Urinary bladder (tissue), 4 donors: ENCODE results near the gene KLK13. TPM values are rescaled to one million over a fixed set of nuclear protein-coding genes. Genes with fewer than 3 reads are reported as not detected.

ENCODE experiments used
- DNase-seq: peaks from one replicate; pipeline ENCODE4 v3.0.0-alpha.2; 2015; ENCODE audit errors: extremely low spot score
- H3K27ac ChIP-seq: one replicate; pipeline ENCODE4 v1.5.1; 2013; ENCODE audit warnings: low read depth, mild to moderate bottlenecking, moderate library complexity
- H3K36me3 ChIP-seq: one replicate; pipeline ENCODE4 v1.6.1; 2013; ENCODE audit warnings: mild to moderate bottlenecking, moderate library complexity; ENCODE audit not compliant: insufficient read depth
- H3K4me1 ChIP-seq: one replicate; pipeline ENCODE4 v1.6.1; 2013; ENCODE audit warnings: mild to moderate bottlenecking, moderate library complexity; ENCODE audit not compliant: insufficient read depth
- H3K4me3 ChIP-seq: one replicate; pipeline ENCODE4 v1.5.1; 2013; ENCODE audit warnings: low read depth, low read length
- WGBS: extraction: QIAGEN DNeasy Blood & Tissue Kit; methylation state at CpG from one replicate; pipeline ENCODE4 v1.1.7; 2013; 5-methylcytosine and 5-hydroxymethylcytosine counted together
- polyA plus RNA-seq: library from polyadenylated mRNA; stranded (reverse); fragments of 200-250 nt; gene quantifications from one replicate; pipeline ENCODE4 v1.2.3, GENCODE V29; 2013
- total RNA-seq: library from RNA; depleted of rRNA; stranded (reverse); fragments of >200 nt; gene quantifications from one replicate; pipeline ENCODE4 v1.2.3, GENCODE V29; 2014
- donor health status: healthy with polysubstance abuse.
- donor health status: healthy.

KLK13 gene
- total and polyA plus RNA-seq, 2 donors: 0.20 TPM; not detected in 1

GRCh38 chr19:51030631-51031030, 34.3 kb downstream of the KLK13 start:
- Histone ChIP-seq H3K36me3 (no peaks in the 10 kb centered on the region), H3K4me1 (no peaks in the 10 kb centered on the region), H3K4me3 (no peak overlapping the region), H3K27ac (no peak overlapping the region)
- WGBS: 77% methylated on average over 13 of the region's 13 CpGs
- DNase-seq: no peak

DNA sequence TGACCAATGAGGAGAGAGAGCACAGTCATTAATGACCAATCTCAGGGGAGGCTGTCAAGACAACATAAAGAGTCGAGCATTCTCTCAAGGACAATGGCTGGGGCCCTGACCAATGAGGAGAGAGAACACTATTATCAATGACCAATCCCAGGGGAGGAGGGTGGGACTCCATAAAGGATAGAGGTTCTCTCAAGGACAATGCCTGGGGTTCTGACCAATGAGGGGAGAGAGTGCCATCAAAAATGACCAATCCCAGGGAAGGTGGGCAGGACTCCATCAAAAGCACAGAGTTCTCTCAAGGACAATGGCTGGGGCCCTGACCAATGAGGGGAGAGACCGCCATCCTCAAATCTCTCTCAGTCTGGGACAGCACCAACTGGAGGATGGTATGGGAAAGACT, 35.2 kb downstream of the KLK13 start:
- no peak overlapping the region for H3K27ac ChIP-seq
- no peak for DNase-seq
- H3K36me3 ChIP-seq: no peaks in the 10 kb centered on the region
- H3K4me3 ChIP-seq: no peak overlapping the region
- H3K4me1 ChIP-seq: no peaks in the 10 kb centered on the region
- WGBS: 89% methylated on average over 2 of the region's 2 CpGs

GRCh38 chr19:51027873-51028272, 37.0 kb downstream of the KLK13 start:
- H3K27ac ChIP-seq: no peak overlapping the region

DNA sequence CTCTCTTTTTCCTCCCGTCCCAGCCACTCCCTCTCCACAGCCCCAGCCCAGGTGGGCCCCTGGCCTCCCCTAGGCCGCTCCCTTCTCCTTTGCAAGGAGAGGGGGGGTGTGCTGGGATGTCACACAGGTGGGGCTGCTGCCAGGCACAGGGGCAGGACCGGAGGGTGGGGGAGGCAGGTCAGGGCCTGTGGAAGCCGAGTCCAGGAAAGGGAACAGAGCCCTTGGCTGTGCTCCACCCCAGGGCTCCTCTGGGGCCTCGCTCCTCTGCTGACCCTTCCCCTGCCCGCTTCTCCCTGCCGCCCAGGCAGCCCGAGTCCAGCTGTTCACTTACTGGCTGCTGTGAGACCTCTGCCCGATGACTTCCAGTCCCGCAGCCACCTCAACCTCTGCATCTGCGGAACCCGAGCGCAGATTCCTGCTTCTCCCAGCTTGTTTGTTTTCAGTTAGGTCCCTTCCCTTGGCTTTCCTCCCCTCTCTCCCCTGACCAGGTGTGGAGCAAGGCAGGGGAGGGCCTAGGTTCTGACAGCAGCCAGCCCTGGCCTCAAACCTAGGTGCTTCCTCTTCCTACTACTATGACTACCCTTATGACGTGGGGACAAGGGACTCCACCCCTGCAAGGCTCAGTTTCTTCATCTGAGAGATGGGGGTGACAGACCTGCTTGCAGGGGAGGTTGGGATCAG, 37.6 kb downstream of the KLK13 start:
- H3K4me1 ChIP-seq: no peaks in the 10 kb centered on the region
- no peak for DNase-seq
- 43% methylated on average over 14 of the region's 14 CpGs for WGBS
- no peak overlapping the region for H3K4me3 ChIP-seq
- no peak overlapping the region for H3K27ac ChIP-seq
- no peaks in the 10 kb centered on the region for H3K36me3 ChIP-seq

More at GRCh38 chr19:51027873-51028272, 37.0 kb downstream of the KLK13 start:
- Histone ChIP-seq H3K36me3 (no peaks in the 10 kb centered on the region), H3K4me3 (no peak overlapping the region), H3K4me1 (no peaks in the 10 kb centered on the region)
- no peak for DNase-seq
- WGBS: 32% methylated on average over 5 of the region's 5 CpGs

GRCh38 chr19:51026554-51026831, 38.4 kb downstream of the KLK13 start, which contains the start of gene KLK11:
KLK11 (minus strand) TSS chr19:51026616; CDS start chr19:51025631, 985 bp downstream.
- Histone ChIP-seq H3K36me3 (no peaks in the 10 kb centered on the region), H3K4me3 (no peak within 1 kb of the TSS), H3K4me1 (no peaks in the 10 kb centered on the region), H3K27ac (no peak within 1 kb of the TSS)
- WGBS: 82% methylated on average over 11 of the region's 11 CpGs
- DNase-seq: no peak

GRCh38 chr19:51025809-51026553, 38.9 kb downstream of the KLK13 start:
- WGBS: 51% methylated on average over 18 of the region's 18 CpGs
- Histone ChIP-seq H3K27ac (no peak overlapping the region), H3K36me3 (no peaks in the 10 kb centered on the region), H3K4me3 (no peak overlapping the region), H3K4me1 (no peaks in the 10 kb centered on the region)
- no peak for DNase-seq

GRCh38 chr19:51025401-51025800, 39.5 kb downstream of the KLK13 start:
- H3K36me3 ChIP-seq: no peaks in the 10 kb centered on the region
- WGBS: 62% methylated on average over 6 of the region's 6 CpGs
- no peaks in the 10 kb centered on the region for H3K4me1 ChIP-seq
- DNase-seq: no peak
- no peak overlapping the region for H3K27ac ChIP-seq
- H3K4me3 ChIP-seq: no peak overlapping the region

GRCh38 chr19:51024924-51025323, 40.0 kb downstream of the KLK13 start:
- 43% methylated on average over 5 of the region's 5 CpGs for WGBS
- H3K27ac ChIP-seq: no peak overlapping the region
- H3K4me3 ChIP-seq: no peak overlapping the region
- H3K36me3 ChIP-seq: no peaks in the 10 kb centered on the region
- DNase-seq: no peak
- no peaks in the 10 kb centered on the region for H3K4me1 ChIP-seq

GRCh38 chr19:51023946-51024345, 40.9 kb downstream of the KLK13 start:
- 67% methylated on average over 11 of the region's 11 CpGs for WGBS
- Histone ChIP-seq H3K27ac (no peak overlapping the region), H3K36me3 (no peaks in the 10 kb centered on the region), H3K4me3 (no peak overlapping the region), H3K4me1 (no peaks in the 10 kb centered on the region)
- DNase-seq: no peak

DNA sequence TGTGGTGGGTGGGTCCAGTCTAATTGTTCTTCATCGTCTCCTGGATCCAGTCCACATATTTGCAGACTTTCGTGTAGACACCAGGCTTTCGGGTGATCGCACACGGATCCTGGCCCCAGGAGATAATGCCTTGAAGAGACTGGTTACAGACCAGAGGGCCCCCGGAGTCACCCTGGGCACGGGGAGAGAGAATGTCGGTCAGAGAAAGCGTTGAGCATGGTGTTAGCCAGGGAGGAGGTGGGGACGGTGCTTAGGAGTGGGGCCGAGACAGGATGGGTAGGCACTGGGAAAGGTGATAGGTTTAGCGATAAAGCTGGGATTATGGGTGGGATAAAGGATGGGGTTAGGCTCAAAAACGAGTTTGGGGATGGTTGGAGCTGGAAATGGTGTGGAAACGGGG, 42.4 kb downstream of the KLK13 start:
- no peaks in the 10 kb centered on the region for H3K36me3 ChIP-seq
- H3K27ac ChIP-seq: no peak overlapping the region
- no peaks in the 10 kb centered on the region for H3K4me1 ChIP-seq
- H3K4me3 ChIP-seq: no peak overlapping the region
- no peak for DNase-seq
- 58% methylated on average over 14 of the region's 14 CpGs for WGBS

DNA sequence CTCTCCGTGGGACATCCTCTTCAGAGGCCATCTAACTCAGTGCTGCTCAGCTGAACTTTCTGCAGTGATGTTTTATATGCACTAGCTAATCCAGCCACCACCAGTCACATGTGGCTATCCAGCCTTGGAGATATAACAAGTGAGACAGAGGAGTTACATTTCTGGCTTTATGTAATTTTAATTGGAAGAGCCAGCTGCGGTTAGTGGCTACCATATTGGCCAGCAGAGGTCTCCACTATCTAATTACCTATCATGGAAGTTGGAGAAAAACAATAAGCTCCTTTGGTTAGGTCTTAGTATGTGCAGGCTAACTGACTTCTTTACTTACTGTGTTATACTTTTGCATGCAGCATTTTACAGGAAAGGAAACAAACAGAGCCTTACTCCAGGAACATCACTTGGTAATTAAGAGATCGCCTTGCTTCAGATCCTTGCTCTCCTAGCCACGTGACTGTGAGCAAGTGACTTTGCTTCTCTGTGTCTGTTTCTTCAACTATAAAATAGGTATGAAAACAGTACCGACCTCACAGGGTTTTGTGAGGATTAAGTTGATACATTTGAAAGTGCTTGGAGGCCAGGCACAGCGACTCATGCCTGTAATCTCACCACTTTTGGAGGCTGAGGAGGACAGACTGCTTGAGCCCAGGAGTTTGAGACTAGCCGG, 43.8 kb downstream of the KLK13 start:
- no peak for DNase-seq
- Histone ChIP-seq H3K4me3 (no peak overlapping the region), H3K27ac (no peak overlapping the region), H3K4me1 (no peaks in the 10 kb centered on the region), H3K36me3 (no peaks in the 10 kb centered on the region)
- WGBS: 27% methylated on average over 7 of the region's 7 CpGs

DNA sequence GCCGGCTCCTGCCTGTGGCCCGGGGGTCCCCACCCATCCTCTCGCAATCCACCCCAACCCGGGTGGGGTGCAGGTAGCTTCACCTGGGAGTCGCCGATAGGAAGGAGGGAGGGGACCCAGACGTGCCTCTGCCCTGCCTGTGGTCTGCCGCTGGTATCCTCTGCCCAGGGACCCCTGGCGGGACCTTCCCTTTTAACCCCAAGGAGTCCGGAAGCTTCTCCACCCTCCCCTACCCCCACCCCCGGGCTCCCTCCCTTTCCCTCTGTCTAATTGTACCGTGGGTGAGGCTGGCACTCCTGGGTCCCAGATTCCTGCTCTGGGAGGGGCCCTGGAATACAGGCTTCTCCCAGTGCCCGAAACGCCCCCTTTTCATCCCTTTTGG, 45.4 kb downstream of the KLK13 start, which contains the start of gene KLK10:
TSS of gene KLK10 (minus strand) at position 166 of the 382 bp plus-strand sequence. CDS start 579 bp downstream, outside the sequence.
- Histone ChIP-seq H3K4me1 (no peaks in the 10 kb centered on the region), H3K36me3 (no peaks in the 10 kb centered on the region), H3K4me3 (no peak within 1 kb of the TSS), H3K27ac (no peak within 1 kb of the TSS)
- 6% methylated on average over 14 of the region's 14 CpGs for WGBS
- DNase-seq: no peak

DNA sequence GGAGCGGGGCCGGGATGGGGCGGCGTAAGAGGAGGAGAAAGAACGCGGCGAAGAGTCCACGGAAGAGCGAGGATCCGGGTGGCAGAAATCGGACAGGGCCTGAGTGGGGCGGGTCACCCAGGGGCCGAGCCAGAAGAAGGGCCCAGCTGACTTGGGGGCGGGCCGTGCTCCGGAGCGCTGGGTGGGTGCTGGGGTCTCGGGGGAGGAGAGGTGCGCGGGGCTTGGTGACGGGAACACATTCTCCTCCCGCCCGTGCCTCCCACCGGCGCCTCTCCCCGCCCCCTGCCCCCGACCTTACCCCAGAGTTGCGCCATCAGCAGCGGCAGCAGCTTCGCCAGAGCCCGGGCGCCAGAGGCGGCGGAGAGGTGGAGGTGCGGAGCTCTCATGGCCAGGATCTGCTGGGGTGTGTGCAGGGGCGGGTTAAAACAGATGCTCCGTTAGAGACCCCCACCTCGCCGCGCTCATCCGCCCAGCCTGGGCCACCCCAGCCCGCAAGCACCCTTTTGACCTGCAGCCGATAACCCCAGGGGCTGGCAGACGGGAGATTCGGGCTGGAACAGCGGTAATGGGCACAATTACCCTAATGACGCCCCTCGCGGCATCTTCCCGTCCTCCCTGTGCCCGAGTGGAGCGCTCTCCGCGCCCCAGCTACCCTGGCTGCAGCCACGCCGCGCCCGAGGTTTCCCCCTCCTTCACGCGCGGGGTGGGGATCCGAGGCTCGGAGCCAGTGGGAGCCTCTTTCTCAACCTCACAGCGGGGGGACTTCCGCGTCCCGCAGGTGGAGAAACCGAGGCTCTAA, 45.9 kb downstream of the KLK13 start:
- Histone ChIP-seq H3K4me3 (no peak overlapping the region), H3K4me1 (no peaks in the 10 kb centered on the region), H3K27ac (no peak overlapping the region), H3K36me3 (no peaks in the 10 kb centered on the region)
- WGBS: under 1% methylated on average over 68 of the region's 68 CpGs
- no peak for DNase-seq
